Measurements from ENCODE around the gene MCU. TPM values are rescaled to one million over a fixed set of nuclear protein-coding genes. Genes with fewer than 3 reads are reported as not detected.
"Not testable (repeated sequence)": the region's sequence is repeated elsewhere in the genome, so short reads cannot be mapped to it uniquely, and the experiment has no call there.

The MCU gene
- 10 to 100 TPM; 41.0 to 47.5 (median 44.8) TPM for polyA plus RNA-seq (ENCODE audit: insufficient read length in 4 of 4)

GRCh38 chr10:72691863-72692743 is at the start of gene MCU:
Gene MCU, plus strand, starts transcription at chr10:72692143. Its CDS starts 9 bp downstream, at chr10:72692152.
- DNase-seq (ENCODE audit: low read depth in 4 of 4, low spot score in 3 of 4), result peak; percentile 82 to 90 (median 86)

GRCh38 chr10:72642318-72642717 is 49.6 kb upstream of the MCU start:
- DNase-seq (ENCODE audit: low read depth in 4 of 4, low spot score in 3 of 4), result no peak

GRCh38 chr10:72645263-72645858 is 46.6 kb upstream of the MCU start:
- DNase-seq (ENCODE audit: low read depth in 4 of 4, low spot score in 3 of 4), result no peak

- DNase-seq (ENCODE audit: low read depth in 4 of 4, low spot score in 3 of 4), result not testable (repeated sequence)
Observed at GRCh38 chr10:72646971-72647370, 45.0 kb upstream of the MCU start.

GRCh38 chr10:72648301-72648700 is 43.6 kb upstream of the MCU start:
- DNase-seq (ENCODE audit: low read depth in 4 of 4, low spot score in 3 of 4), result no peak

GRCh38 chr10:72649291-72649690 is 42.7 kb upstream of the MCU start:
- no peak for DNase-seq (ENCODE audit: low read depth in 4 of 4, low spot score in 3 of 4)

GRCh38 chr10:72653383-72654096 is 38.4 kb upstream of the MCU start:
- DNase-seq (ENCODE audit: low read depth in 4 of 4, low spot score in 3 of 4), result no peak

- no peak for DNase-seq (ENCODE audit: low read depth in 4 of 4, low spot score in 3 of 4)
Observed at GRCh38 chr10:72654720-72655119, 37.2 kb upstream of the MCU start.

GRCh38 chr10:72658696-72659400 is 33.1 kb upstream of the MCU start:
- DNase-seq (ENCODE audit: low read depth in 4 of 4, low spot score in 3 of 4), result no peak

GRCh38 chr10:72659694-72660093 is 32.2 kb upstream of the MCU start:
- DNase-seq (ENCODE audit: low read depth in 4 of 4, low spot score in 3 of 4), result no peak

GRCh38 chr10:72660220-72660619 is 31.7 kb upstream of the MCU start:
- DNase-seq (ENCODE audit: low read depth in 4 of 4, low spot score in 3 of 4), result no peak

- no peak for DNase-seq (ENCODE audit: low read depth in 4 of 4, low spot score in 3 of 4)
Observed at GRCh38 chr10:72661431-72661830, 30.5 kb upstream of the MCU start.

GRCh38 chr10:72663971-72664370 is 28.0 kb upstream of the MCU start:
- no peak for DNase-seq (ENCODE audit: low read depth in 4 of 4, low spot score in 3 of 4)

- DNase-seq (ENCODE audit: low read depth in 4 of 4, low spot score in 3 of 4), result no peak
Observed at GRCh38 chr10:72665925-72666324, 26.0 kb upstream of the MCU start.

- no peak for DNase-seq (ENCODE audit: low read depth in 4 of 4, low spot score in 3 of 4)
Observed at GRCh38 chr10:72667207-72667864, 24.6 kb upstream of the MCU start.

- no peak for DNase-seq (ENCODE audit: low read depth in 4 of 4, low spot score in 3 of 4)
Observed at GRCh38 chr10:72673280-72673679, 18.7 kb upstream of the MCU start.

- DNase-seq (ENCODE audit: low read depth in 4 of 4, low spot score in 3 of 4), result not testable (repeated sequence)
Observed at GRCh38 chr10:72674174-72674573, 17.8 kb upstream of the MCU start.

- no peak for DNase-seq (ENCODE audit: low read depth in 4 of 4, low spot score in 3 of 4)
Observed at GRCh38 chr10:72679838-72680241, 12.1 kb upstream of the MCU start.

GRCh38 chr10:72682638-72683037 is 9.3 kb upstream of the MCU start:
- no peak for DNase-seq (ENCODE audit: low read depth in 4 of 4, low spot score in 3 of 4)

GRCh38 chr10:72685264-72685921 is 6.5 kb upstream of the MCU start:
- DNase-seq (ENCODE audit: low read depth in 4 of 4, low spot score in 3 of 4), result no peak
